Activated CD4-positive, alpha-beta T cell treated with anti-CD3 and anti-CD28 coated beads, Interleukin-2, amount 50 U/mL, for 48 hours (primary cell): ENCODE measurements around the gene KREMEN2.
A peak's percentile ranks its signal among the peaks of the same experiment; 100 is the strongest.

Experiments
- DNase-seq, 2 experiments: peaks; one replicate each; pipeline ENCODE4 v3.0.0-alpha.2; 2020

The KREMEN2 gene

DNA sequence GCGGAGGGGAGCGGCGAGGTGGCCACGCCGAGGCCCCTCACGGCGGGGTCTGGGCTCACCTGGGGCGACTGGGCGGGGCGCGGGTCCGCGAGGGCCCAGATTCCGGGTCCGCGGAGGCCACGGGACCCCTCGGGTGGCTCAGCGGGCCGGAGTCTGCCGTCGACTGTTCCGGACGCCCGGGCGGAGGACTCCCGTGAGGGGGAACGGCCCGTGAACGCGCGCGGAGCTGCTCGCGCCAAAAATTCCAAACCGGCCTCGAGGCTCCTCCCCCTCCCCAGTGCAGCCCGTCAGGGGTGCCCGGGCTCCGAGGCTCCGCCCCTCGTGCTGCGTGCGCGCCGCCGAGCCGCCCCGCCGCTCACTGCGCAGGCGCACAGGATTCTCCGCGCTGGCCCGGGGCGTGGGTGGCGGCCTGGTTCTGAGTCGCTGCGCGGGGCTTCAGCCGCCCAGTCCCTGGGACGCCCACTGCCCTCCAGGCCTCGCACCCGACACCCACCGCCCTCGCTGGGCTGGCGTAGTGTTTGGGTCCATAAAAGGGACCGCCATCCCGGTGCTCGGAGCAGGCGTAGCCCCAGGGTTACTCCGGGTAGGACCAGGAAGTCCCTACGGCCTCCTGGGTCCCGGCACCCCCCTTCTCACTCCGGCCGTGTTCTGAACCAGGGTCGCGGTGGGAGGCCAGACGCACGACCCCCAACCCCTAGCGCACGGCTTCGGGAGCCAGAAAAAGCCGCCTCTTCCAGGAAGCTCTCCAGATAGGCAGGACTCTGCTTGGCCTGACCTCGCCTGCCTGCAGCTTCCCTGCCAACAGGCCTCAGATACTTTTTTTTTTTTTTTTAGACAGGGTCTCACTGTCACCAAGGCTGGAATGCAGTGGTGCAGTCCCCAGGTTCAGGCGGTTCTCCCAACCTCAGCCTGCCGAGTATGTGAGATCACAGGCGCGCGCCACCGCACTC, 16.4 kb downstream of the KREMEN2 start, which contains the start of gene PKMYT1:
PKMYT1 (minus strand) TSS at position 220 of the 950 bp plus-strand sequence. CDS start 789 bp downstream, outside the sequence.
- peak; percentile 95 to 96 for DNase-seq

DNA sequence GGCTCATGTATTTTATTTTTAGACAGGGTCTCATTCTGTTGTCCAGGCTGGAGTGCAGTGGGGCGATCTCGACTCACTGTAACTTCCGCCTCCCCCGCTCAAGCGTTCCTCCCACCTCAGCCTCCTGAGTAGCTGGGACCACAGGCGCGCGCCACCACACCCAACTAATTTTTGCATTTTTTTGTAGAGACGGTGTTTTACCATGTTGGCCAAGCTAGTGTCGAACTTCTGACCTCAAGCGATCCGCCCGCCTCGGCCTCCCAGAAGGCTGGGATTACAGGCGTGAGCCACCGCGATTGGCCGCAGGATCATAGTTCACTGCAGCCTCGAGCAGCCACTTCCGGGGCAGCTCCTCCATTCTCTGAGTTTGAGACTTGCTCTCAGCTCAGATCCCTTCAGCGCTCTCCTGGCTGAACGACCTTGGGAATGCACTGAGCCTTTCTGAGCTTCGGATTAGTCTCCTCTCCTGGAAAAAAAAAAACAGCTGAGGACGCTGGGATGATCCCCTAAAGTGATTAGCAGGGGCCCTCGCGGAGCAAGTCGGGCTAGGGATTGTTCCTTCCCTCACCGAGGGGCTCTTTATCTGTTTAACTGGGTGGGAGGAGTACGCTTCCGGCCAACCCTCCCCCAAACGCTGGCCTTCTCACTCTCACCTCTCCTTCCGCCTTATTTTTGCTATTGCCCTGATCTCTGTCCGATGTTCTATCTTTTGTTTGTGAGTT, 17.3 kb downstream of the KREMEN2 start:
- no peak for DNase-seq

- no peak for DNase-seq
Observed at GRCh38 chr16:2981899-2982250, 17.8 kb downstream of the KREMEN2 start.

- no peak for DNase-seq
Observed at GRCh38 chr16:2982402-2982801, 18.3 kb downstream of the KREMEN2 start.

DNA sequence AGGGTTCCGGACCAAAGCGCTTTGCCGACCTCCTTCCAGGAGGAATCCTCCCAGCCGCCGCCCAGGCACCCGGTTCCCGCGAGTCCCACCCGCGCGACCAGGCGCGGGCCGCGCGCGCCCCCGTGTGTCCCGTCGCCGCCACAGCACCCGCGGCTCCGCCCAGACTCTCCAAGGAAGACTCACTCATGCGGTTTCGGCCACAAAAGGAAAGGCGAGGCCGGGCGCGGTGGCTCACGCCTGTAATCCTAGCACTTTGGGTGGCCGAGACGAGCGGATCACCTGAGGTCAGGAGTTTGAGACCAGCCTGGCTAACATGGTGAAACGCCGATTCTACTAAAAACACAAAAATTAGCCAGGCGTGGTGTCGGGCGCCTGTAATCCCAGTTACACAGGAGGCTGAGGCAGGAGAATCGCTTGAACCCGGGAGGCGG, 19.6 kb downstream of the KREMEN2 start:
- DNase-seq = peak; percentile 82 to 87

GRCh38 chr16:2985462-2985861, 21.4 kb downstream of the KREMEN2 start:
- DNase-seq = no peak

GRCh38 chr16:2985893-2986355, 21.8 kb downstream of the KREMEN2 start:
- DNase-seq = no peak

DNA sequence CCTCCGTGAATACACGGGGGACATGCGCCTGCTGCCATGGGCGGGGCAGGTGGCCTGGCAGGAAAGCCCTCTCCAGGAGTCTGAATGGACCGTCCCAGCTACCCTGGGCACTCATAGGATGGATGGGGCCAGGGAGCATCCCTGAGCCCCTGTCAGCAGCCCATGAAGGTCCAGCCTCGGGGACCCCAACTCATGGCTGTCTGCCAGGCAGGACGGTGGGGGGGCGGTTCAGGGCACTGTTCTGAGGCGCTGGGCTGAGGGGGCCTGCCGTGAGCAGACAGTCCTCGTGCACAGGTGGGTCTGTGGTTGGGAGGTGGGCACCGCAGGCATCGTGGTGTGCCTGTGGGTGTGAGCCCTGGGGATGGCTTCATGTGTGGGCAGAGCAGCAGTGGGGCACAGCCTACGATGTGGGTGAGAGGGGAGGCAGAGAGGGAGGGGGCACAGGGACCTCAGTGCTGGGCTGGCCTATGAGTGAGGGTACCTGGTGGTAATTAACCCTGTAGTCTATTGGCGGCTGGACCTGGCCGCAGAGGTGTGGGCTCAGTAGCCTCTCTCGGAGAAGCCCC, 22.6 kb downstream of the KREMEN2 start:
- DNase-seq = no peak

GRCh38 chr16:2987286-2987685, 23.2 kb downstream of the KREMEN2 start:
- DNase-seq = no peak

GRCh38 chr16:2987833-2988232, 23.8 kb downstream of the KREMEN2 start:
- no peak for DNase-seq

- DNase-seq = no peak
Observed at GRCh38 chr16:2988590-2989099, 24.6 kb downstream of the KREMEN2 start.

DNA sequence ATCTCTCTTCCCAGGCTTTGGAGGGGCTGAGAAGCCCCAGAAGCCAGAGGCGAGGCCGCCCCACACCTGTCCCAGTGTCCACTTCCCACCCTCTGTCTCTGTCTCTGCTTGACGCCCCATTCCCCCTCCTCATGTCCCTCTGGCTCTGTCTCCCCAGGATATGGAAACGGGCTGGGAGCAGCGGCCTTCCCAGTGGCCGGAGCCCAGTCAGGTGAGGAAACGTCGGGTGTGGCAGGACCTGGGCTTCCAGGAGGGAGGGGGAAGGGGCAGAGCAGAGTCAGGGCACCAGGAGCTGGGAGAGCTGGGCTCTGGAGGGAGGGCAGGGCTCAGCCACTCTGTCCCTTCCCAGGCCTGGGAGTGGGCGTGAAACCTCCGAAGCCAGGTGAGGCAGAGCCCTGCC, 26.8 kb downstream of the KREMEN2 start:
- no peak for DNase-seq

GRCh38 chr16:2991566-2992261, 27.6 kb downstream of the KREMEN2 start:
- DNase-seq = no peak

- no peak for DNase-seq
Observed at GRCh38 chr16:2992383-2993081, 28.5 kb downstream of the KREMEN2 start.

- DNase-seq = no peak
Observed at GRCh38 chr16:2996298-2996697, 32.2 kb downstream of the KREMEN2 start.

DNA sequence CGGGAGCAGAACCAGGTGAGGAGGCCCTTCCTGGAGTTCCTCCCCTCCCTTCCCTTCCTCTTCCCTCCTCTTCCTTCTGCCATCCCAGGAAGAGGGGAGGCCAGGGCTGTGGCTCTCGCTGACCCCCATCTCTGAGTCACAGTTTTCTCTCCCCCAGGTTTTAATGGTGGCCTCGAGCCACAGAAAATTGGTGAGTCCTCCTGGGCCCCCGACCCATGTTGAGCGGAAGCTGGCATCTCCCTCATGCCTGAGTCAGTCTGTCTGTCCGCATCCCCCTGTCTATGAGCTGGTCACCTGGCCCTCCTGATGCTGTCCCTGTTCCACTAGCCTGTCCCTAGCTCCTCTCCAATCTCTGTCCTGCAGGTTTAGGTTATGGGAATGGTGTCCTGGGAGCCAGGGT, 35.9 kb downstream of the KREMEN2 start:
- no peak for DNase-seq

GRCh38 chr16:3000540-3000939, 36.5 kb downstream of the KREMEN2 start:
- no peak for DNase-seq

DNA sequence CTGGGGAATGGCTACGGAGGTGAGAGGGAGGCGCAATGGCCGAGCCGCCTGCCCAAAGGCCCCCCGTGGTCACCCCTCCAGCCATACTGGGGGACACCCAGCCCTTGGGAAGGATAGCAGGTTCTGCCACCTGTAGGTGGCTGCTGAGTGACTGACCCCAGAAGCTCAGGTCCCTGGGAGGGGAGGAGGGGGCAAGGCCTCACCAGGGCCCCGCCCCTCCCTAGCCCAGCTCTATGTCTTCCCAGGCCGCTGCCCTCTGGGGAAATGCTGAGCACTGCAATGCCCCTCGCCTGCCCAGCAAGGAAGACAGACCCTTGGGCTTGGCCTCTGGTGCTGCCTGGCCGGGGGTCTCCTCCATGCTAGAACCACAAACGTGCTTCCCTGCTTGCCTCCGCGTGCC, 37.2 kb downstream of the KREMEN2 start:
- DNase-seq = no peak

DNA sequence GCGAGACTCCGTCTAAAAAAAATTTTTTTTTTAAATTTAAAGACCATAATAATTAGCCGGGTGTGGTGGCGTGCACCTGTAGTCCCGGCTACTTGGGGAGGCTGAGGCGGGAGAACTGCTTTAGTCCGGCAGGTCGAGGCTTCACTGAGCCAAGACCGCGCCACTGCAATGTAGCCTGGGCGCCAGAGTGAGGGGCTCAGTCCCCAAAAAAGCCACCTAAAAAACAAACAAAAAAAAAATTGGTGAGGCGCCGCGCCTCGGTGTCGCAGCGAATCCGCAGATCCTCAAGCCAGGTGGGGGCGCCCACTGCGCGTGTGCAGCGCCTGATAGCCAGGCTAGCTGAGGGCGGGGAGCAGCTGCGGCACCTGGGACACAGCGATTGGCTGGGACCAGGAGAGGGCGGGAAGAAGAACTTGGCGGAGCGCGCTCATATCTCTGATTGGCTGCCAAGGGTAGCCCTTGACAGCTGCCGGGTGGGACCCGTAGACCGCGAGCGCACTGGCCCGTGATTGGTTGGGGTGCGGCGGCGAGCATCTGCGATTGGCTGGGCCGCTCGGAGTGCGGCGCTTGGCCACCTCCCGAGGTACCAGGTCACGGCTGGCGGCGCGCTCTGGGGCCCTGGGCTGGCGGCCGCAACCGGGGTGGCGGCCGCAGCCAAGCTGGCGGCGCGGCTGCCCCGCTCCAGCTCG, 39.7 kb downstream of the KREMEN2 start:
- DNase-seq = peak; percentile 96 to 97

DNA sequence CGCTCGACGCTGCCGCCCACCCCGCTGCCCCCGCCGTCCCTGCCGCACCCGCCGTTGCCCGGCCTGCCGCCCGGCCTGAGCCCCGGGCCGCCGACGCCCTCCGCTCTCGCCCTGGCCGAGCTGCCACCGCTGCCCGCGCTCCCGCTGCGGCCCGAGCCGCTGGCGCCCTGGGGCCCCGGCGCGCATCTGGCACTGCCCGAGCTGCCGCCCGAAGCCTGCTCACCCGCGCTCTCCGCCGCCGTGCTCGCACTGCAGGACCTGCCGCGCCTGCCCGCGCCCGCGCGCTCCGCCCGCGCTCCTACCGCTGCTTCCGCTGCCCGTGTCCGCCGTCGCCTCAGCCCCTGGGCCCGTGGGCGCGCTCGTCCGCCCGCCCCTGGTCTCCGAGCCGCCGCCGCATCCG, 40.2 kb downstream of the KREMEN2 start:
- peak in 1 of 2 experiments; percentile 25 for DNase-seq

DNA sequence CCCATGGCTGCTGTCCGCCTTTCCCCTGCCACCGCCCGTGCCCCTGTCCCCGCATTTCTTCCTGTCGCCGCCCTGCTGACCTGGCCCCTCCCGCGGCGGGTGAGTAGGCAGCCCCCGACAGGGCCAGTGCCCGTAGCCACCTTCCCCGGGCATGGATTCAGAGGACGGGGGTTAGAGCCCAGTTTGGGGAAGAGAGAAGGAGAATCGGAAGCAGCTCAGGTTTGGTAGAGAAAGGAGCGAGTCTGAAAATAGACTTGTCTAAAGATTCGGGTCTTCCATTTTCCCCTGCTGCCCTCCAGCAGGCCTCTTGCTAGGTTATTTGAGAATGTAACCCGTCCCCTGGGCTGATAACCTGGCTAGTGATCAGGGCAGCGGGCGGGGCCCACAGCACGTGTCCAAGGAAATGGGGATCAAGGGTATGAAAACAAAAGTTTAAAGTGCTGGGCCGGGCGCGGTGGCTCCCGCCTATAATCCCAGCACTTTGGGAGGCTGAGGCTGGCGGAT, 40.8 kb downstream of the KREMEN2 start:
- no peak for DNase-seq
